Mesenteric fat pad (tissue), 1 donor: ENCODE data around the gene CA12. TPM values are rescaled to one million over a fixed set of nuclear protein-coding genes. Genes with fewer than 3 reads are reported as not detected.
A peak's percentile ranks its signal among the peaks of the same experiment; 100 is the strongest.

Experiments used
- DNase-seq: peaks from one replicate; pipeline ENCODE4 v3.0.0-alpha.2; 2020; ENCODE audit warnings: low spot score
- total RNA-seq: library from RNA; stranded (reverse); fragmentation: NEBNext Ultra II Directional; extraction: Animal tissue kit (Norgen Biotek cat#: 25700); gene quantifications from one replicate; pipeline ENCODE4 v1.2.1, GENCODE V29; 2021
- donor health status: DM: yes; HTN: yes; CAD: no.

CA12 gene
- total RNA-seq, 1 donor from 2014 or later = 3.1 TPM

GRCh38 chr15:63379492-63380150 is 2.0 kb downstream of the CA12 start:
- no peak for DNase-seq

- no peak for DNase-seq
These were observed 2.7 kb downstream of the CA12 start for GRCh38 chr15:63378946-63379345.

- peak; percentile 80 for DNase-seq
These were observed 6.7 kb downstream of the CA12 start for GRCh38 chr15:63374686-63375520.

- peak; percentile 69 for DNase-seq
These were observed 7.6 kb downstream of the CA12 start for GRCh38 chr15:63373866-63374548.

GRCh38 chr15:63373330-63373729 is 8.3 kb downstream of the CA12 start:
- peak; percentile 22 for DNase-seq

GRCh38 chr15:63372753-63373152 is 8.9 kb downstream of the CA12 start:
- DNase-seq = peak; percentile 62

- DNase-seq = peak; percentile 88
These were observed 9.5 kb downstream of the CA12 start for GRCh38 chr15:63372018-63372705.

- DNase-seq = peak; percentile 84
These were observed 10.2 kb downstream of the CA12 start for GRCh38 chr15:63371297-63371918.

- peak; percentile 41 for DNase-seq
These were observed 10.9 kb downstream of the CA12 start for GRCh38 chr15:63370764-63371163.

GRCh38 chr15:63369781-63370180 is 11.9 kb downstream of the CA12 start:
- peak; percentile 14 for DNase-seq

GRCh38 chr15:63369296-63369695 is 12.3 kb downstream of the CA12 start:
- peak; percentile 14 for DNase-seq

GRCh38 chr15:63368503-63368902 is 13.1 kb downstream of the CA12 start:
- DNase-seq = peak; percentile 51

- no peak for DNase-seq
These were observed 13.7 kb downstream of the CA12 start for GRCh38 chr15:63367900-63368299.

GRCh38 chr15:63367390-63367789 is 14.3 kb downstream of the CA12 start:
- peak; percentile 62 for DNase-seq

GRCh38 chr15:63366451-63366850 is 15.2 kb downstream of the CA12 start:
- no peak for DNase-seq

GRCh38 chr15:63365273-63365680 is 16.4 kb downstream of the CA12 start:
- peak; percentile 59 for DNase-seq

- no peak for DNase-seq
These were observed 17.0 kb downstream of the CA12 start for GRCh38 chr15:63364399-63365272.

GRCh38 chr15:63363292-63363691 is 18.4 kb downstream of the CA12 start:
- no peak for DNase-seq

- DNase-seq = no peak
These were observed 18.8 kb downstream of the CA12 start for GRCh38 chr15:63362885-63363284.

GRCh38 chr15:63362196-63362595 is 19.4 kb downstream of the CA12 start:
- DNase-seq = no peak
